Activated CD4-positive, alpha-beta T cell treated with anti-CD3 and anti-CD28 coated beads, Interleukin-2, Interleukin-4, amounts not matched to agents 100 ng/mL and 50 ng/mL, durations not matched to agents 16 hours and 8 hours (primary cell): Measurements from ENCODE around the gene DUS1L.

Source experiments
- DNase-seq: peaks from one replicate; pipeline ENCODE4 v3.0.0-alpha.2; 2020; ENCODE audit warnings: low spot score

Gene DUS1L

DNA sequence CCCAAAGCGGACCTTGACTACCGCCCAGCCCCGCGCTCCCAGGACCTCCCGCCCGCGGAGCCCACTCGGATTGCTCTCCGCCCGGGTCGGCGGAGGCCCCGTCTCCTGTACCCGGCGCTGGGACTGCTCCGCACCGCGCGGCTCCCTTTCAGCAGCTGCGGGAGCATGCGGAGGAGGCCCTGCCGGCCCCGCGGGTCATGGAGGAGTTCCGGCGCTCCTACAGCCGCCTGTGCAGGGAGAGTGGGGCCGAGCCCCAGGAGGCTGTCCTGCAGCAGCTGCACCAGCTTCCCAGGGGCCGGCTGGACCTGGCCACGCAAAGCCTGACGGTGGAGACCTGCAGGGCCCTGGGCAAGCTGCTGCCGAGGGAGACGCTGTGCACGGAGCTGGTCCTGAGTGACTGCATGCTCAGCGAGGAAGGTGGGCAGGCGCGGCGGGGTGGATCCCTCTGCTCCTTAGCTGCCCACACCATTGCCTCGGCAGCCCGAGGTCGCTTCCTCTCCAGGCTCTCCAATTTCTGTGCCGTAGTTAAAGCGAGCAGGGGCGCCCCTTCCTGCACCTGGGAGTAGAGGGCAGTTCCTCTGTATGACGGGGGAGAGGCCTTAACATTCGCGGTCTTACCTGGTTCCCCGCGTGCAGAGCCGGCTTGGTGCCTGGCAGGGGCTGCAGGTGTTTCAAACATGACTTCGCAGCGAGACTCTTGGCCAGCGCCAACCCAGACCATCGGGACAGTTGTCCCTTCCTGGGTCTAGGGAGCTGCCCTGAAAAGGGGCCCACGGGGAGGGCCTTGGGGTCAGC is 42.0 kb downstream of the DUS1L start:
- no peak for DNase-seq

DNA sequence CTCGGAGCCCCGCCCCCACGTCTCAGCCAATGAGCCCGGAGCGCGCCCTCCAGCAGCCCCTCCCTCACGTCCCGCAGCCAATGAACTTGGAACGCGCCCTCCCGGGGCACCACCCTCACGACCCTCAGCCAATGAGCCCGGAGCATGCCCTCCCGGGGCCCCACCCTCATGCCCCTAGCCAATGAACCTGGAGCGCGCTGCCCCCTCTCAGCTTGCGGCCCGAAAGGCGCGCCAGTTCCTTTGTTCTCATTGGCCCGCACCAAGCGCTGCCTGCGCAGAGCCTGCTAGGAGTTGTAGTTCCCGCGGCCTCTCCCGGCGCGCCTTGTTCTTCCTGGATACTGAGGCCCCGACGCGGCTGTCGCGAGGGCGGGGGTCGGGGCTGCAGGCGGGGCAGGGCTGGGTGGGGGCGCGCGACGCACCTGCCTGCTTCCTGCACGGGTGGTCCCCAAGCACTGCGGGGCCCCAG is 42.6 kb downstream of the DUS1L start, which contains the start of gene LRRC45:
LRRC45 (plus strand) TSS at position 325 of the 466 bp plus-strand sequence. CDS start 339 bp downstream, outside the sequence.
- peak; percentile 100 for DNase-seq

DNA sequence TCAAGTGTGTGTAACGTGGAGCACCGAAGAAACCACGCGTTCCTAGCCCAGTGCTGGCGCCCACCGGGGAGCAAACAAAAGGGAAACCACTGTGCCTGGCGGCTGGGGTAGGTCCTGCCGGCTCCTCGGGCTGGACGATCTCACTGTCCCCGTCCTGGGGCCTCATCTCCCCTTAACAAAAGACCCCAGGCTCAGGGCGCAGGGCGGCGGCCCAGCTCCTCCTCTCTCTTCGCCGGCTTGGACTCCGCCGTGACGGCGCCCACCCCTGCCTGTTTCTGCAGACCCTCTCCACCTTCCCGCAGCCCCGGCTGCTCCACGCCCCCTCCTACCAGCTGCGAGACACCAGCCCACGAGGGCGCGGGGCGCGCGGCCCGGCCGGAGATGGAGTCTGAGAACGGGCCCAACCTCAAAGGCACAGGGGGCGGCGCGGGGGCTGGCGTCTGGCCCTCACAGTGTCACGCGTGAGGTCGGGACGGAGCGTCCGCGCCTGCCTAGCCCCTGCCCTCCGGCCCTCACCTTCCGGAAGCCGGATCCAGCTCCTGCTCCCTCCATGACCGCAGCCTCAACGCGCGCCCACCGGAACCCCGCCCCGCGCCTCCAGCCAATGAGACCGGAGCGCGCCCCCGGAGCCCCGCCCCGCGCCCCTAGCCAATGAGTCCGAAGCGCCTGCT is 43.2 kb downstream of the DUS1L start, which contains the start of gene CENPX:
CENPX (minus strand) TSS at position 569 of the 671 bp plus-strand sequence; CDS start at position 552, 17 bp downstream.
- no peak for DNase-seq

DNA sequence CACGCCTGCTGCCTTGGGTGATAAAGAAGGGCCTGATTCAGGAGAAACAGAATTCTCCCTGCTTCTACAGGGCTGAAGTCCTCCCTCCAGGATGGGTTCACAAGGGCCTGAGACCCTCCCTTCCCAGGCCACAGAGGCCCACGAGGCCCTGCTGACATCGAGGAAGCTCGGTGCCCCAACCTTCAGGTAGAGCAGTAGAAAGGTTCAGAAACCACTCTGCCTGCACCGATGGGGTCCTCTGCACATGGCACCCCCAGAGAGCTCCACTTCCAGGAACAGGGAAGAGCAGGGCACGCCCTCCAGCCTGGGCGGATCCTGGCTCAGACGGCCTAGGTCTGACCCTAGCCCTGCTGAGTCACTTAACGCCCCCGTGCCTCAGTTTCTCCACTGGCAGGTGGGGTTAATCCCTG is 43.7 kb downstream of the DUS1L start:
- no peak for DNase-seq

DNA sequence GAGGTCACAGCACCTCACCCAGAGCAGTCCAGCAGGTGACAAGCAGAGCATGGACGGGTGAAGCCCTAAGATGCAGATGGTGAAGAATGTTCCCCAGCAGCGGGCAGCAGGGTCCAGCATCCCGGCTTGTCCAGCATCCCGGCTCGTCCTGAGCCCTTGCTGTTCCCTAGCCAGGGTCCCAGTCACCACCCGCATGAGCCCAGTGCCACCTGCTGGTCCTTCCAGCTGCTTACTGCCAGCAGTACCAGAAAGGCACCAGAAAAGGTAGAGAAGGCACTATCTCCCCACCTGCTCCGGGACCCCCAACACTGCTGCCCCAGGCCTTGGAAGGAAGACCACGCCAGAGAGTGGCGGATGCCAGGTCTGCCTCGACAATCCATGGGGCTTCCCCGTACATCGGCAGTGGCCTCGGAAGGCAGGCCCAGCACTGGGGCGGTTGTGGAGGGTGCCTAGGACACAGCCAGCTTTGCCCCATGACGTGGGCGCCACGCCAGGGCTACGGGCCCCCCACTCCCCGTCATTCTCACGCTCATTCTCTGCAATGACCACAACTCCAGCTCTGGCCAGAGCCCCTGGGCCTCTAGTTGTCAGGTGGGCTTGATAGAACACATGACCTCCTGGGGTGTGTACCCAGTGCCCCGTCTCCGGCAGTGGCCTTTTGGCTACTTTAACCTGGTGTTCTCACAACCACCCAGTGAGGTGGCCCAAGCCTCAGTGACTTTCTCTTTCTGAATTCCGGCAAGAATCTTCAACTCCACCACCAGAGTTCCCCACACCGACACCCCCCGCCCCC is 44.3 kb downstream of the DUS1L start:
- DNase-seq = peak; percentile 51

DNA sequence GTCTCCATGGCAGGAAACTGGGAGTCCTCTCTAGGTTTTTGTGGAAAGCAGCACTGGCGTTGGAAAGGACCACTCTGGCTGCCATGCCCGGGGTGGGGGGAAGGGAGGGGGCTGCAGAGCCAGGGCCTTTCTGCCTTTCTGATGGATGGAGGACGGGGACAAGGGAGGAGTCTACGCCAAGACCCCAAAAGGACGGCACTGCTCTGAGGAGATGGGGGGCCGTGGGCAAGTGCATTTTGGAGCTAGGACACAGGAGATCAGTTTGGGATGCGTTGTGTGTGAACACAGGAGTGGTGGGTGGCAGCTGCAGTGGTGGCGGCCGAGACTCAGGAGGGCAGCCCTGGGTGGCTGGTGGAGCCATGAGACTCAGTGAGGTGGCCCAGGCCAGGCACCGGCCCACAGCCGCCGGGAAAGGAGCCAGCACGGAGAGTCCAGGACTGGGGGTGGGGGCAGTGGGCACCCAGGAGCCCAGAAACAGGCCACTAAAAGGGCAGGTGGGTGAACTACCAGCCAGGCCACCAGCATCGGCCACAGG is 45.0 kb downstream of the DUS1L start:
- DNase-seq = no peak

DNA sequence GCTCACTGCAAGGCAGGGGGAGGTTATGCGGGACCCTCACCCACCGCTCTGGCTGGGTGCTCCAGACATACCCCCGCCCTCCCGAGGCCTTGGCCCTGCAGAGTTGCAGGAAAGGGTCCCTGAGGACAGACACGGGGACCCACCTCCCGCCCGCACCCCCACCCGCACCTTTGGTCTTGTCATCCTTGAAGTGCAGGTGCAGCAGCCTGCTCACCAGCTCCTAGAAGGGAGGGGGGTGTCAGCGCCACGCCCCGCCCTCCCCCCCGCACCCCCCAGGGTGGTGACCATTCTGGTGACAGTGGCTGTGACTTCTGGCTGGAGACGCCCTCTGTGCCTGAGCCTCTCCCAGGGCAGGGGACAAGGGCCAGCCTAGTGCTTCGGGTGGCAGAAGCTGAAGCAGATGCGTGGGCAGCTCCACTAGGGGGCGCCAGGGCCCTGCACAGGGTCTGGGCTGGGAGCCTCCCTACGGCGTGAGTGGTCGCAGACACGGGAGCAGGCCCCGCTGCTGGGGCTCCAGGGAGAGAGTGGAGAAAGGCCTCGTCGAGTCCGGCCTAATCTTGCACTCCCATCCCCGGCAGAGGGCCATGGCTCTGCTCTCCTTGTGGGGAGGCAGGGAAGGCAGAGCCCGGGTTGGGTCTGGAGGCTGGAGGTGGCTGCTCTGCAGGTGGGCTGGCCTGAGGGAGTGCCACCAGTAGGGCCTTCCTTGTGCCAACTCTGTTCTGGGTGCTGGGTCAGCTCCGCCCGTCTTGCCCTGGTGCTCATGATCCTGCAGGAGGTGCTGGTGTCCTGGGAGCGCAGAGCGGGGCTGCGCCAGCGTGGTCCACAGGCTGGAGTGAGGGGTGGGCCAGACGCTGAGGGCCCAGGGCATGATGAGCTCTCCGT is 45.7 kb downstream of the DUS1L start:
- DNase-seq = peak; percentile 79

DNA sequence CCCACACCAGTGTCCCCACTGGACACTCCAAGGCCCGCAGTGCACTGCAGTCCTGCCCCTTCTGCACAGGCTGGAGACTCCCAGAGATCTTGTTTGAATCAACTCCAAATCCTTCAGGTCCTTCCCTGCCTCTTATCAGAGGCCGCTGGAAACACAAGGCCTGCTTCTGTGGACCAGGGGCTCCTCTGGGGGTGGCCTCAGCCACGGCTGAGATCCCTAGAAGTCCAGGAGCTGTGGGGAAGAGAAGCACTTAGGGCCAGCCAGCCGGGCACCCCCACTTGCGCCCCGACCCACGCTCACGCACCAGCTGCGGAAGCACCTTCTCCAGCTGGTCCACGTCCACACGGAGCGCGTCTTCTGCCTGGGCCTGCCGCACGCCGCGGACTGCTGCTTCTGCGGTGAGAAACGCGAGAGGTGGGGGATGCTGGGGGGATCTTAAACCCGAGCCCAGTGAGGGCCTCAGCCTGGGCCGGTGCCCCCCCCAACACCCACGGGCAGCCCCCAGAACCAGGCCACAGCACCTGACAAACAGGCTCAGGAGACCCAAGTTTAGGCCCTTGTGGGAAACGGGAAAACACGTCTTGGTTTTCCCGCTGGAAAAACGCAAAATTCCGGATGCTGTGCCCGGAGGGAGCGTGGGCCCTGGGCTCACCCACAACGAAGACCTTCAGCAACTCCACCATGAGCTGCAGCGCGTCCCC is 46.5 kb downstream of the DUS1L start:
- DNase-seq = no peak

DNA sequence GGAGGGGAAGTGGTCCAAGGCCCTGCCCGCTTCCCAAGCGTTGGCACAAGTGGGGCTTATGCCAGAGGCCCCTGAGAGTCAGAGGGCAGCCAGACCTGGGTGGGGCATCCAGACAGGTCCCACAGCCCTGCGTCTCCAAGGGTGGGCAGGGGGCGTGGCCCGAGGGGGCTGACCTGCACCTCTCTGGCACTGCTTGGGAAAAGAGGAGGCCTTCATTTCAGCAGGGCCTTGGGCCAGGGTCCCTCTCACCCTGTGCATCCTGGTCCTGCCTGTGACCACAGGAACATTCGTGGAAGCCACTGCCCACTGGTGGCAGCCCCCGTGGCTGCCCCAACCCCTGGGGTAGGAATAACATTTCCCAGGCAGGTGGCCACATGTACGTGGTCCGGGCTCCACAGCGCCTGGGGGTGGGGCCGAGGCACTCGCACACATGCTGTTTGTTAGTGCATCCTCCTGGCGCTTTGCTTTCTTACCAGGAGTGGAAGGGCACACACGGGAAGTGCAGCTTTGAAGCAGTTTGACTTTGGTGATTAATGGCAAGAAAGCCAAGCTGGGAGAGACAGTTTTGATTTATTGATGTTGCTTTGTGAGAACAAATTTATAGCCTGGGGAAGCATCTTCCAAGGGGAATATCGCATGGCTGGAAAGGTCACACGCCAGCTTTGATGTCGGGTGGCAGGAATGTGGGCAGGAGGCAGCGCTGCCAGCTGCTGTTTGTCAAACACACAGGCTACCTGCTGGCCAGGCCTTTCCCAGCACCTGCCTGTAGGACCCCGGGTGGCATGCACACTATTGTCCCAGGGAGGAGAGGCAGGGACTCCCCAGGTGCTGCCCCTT is 47.2 kb downstream of the DUS1L start:
- DNase-seq = no peak

DNA sequence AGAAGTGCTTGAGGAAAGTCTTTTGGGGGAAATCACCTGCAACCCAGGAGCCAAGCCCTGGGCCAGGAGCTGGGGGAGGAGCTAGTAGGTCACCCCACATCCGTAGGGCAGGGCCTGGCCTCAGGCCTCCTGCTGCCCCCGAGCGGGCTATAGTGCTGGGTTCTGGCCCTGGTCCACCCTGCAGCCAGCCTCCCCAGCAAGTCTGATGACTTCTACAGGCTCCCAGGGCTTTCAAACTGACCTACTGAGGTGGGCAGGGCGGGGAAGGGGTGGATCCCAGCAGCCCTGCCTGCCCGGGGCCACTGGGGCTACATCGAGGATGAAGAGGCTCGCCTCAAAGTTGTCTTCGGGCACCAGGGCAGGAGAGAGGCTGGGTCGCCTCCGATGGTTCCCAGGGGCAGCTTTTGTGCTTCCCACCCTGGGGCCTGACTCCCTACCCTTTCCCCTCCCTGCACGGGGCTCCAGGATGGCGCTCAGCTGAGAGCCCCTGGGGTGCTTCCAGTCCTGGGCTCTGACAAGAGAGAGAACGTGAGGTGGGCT is 47.9 kb downstream of the DUS1L start:
- DNase-seq = no peak

DNA sequence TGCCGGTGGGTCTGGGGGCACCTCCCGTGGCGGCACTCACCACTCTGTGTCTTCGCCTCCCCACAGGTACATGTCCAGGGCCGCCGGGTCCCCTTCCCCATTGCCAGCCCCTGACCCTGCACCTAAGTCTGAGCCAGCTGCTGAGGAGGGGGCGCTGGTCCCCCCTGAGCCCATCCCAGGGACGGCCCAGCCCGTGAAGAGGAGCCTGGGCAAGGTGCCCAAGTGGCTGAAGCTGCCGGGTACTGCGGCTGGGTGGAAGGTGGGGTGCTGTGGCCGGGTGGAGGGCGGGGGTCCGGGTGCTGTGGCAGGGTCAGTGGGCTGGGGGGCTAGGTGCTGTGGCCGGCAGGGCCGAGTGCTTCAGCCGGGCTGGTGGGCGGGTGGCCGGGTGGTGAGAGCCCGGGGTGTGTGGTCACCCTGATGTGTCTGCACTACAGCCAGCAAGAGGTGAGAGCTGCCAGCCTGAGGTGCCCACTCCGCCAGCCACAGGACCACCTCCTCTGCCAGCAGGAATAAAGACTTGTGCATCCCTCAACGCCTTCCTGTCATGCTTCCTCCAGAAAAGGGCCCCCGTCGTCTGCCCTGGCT is 48.6 kb downstream of the DUS1L start:
- DNase-seq = no peak

DNA sequence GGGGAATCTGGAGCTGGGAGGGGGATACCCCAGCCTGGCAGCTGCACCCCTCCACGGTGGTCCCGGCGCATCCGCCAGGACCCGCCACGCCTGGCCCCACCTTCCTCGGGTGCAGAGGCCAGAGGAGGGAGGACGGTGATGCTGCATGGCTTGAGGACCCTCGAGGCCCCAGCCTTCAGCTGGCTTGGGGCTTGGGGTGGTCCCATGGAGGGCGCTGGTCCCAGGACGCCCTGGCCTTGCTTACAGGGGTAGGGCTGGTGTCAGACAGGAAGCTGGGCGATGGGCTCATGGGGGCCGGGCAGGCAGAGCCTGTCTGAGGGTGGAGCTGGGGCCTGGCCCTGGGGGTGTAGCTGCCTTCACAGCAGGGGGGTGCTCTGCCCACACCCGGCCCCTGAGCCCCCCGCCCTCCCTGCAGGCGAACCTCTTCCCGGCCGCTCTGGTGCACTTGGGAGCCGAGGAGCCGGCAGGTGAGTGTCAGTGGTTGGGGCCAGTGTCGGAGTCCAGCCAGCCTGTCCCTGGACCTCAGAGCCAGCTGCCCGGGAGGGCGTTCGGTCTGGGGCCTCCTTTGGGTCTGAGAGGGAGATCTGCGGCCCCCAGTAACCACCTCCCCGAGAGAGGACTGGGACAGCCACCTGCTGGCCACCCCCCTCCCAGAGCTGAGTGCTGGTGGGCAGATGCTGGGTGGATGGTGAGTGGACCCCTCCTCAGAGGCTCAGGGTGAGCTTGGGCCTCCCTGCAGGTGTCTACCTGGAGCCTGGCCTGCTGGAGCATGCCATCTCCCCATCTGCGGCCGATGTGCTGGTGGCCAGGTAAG is 49.3 kb downstream of the DUS1L start:
- DNase-seq = no peak

DNA sequence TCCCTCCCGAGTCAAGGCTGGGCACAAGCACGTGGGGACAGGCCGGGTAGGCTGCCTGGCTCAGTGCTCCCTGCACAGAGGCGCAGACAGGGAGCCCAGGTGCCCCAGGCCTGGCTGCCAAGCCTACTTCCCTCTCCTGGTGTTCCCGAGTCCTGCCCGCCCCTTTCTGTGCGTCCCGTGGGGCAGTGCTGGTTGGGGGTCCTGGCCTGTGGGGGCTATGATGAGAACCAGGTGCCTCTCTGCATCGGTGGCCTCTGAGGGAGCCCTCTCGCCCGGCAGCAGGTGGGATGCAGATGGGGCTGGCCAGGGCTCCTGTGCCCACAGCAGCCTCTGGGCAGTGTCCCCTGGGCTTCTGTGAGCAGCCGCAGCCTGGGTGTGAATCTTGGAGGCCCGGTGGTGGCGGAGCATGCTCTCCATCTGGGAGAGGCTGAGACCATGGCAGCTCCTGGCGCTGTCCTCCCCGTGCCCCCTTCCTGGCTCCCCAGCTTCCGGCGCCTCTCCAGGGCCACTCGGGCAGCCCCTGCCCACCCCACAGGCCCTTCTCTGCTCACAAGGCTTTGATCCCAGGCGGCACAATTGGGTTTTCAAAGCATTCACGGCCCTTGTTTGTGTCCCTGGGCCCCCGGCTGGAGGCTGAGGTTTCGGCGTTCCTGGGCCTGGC is 50.2 kb downstream of the DUS1L start:
- DNase-seq = no peak

DNA sequence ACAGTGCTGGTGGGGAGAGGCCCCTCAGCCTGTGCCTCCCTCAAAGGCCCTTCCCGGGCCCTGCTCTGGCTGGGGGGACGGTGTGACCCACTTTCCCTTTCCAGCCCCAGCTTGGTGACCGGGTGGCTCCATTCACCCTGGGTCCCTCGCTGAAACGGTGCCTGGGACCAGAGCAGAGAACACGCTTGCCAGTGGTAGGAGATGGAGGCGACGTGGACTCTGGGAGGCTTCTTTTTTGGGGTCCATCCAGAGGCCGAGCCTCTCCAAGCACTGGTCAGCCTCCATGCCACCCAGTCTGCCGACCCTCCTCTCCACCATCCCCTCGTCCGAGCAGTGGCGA is 50.7 kb downstream of the DUS1L start:
- no peak for DNase-seq

DNA sequence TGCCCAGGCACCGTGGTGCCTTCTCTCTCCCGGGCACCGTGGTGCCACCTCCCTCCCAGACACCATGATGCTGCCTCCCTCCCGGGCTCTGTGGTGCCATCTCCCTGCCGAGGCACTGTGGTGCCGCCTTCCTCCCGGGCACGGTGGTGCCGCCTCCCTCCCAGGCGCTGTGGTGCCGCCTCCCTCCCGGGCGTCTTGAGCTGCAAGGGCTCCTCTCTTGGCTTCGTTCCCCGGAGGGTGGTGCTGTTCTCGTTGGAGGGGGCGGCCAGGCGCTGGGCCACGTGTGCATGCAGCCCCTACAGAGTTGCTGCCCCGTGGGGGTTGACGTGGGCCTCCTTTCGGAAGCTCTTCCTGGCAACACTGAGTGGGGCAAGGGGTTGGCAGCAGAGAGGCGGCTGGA is 51.2 kb downstream of the DUS1L start:
- no peak for DNase-seq

DNA sequence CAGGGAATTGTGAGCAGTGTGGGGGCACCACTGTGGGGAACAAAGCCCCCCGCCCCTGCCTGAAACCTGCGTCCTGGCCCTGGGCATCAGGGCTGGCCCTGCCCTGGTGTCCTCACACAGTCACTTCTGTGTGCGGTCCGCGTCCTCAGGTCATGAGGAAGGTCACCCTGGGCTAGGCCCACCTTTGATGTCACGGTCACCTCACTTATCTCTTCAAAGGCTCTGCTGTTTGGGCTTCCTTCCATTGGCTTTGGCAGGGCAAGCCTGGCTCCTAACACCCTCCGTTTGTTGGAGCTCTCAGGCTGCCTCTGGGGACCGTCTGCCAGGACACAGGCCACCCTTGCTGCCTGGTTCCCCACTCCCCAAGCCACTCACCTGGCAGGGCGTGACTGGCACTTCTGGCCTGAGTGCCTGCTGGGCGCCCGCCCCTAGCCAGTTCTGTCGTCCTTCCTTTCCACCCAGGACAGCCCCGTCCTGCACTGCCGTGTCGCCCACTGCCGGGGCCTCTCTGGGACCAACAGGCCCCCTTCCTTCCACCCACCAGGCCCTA is 51.8 kb downstream of the DUS1L start:
- DNase-seq = no peak

DNA sequence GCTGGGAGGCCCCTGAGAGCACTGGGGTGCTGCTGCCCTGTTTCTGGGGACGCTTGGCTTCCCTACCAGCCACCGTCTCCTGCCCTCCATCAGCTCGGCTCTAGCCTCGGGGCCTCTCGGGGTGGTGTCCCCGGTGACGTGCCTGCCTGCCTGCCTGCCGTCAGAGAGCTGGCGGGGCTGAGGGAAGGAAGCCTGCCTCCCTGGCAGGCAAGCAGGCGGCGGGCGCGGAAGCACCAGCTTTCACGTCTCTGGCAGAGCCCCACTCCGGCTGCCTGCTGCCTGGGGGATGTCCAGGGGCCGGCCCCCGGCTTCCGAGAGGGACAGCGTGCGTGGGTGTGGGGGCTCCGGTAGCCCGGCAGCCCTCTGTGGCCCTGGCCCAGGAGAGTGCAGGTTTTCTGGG is 52.3 kb downstream of the DUS1L start:
- DNase-seq = no peak
